SK-N-SH (cell line): ENCODE results near the gene SGSH. TPM values are rescaled to one million over a fixed set of nuclear protein-coding genes. Genes with fewer than 3 reads are reported as not detected.

Source experiments
- CTCF ChIA-PET: fragments of 300-600, 350-600 bp; formaldehyde crosslinking; extraction: SDS; loops from one replicate; lab custom pipeline; 2021; lab: Yijun Ruan, JAX
- POLR2A ChIA-PET: fragments of 350-600 bp; sonication (Branson Sonifier 250); formaldehyde crosslinking; extraction: SDS; loops from one replicate; lab custom pipeline; 2020; ENCODE audit warnings: antibody characterized with exemption, inconsistent platforms; lab: Yijun Ruan, JAX
- DNase-seq: peaks from one replicate; pipeline ENCODE4 v3.0.0; 2012
- H2AFZ ChIP-seq: fragments of 200-600 bp; sonication (generic); 2 replicates; pipeline ENCODE4 v1.8.1; 2016; ENCODE audit warnings: antibody characterized with exemption, mild to moderate bottlenecking, low read depth
- H3F3A ChIP-seq: fragments of 200-600 bp; sonication (generic); replicated peaks from 2 replicates; pipeline ENCODE3; 2016; ENCODE audit warnings: antibody characterized with exemption, mild to moderate bottlenecking; ENCODE audit not compliant: insufficient read depth
- H3K27ac ChIP-seq, 2 experiments: fragments of 200-500 bp in 1 of 2; fragments of 200-600 bp in 1 of 2; sonication (Bioruptor generic) in 1 of 2; sonication (generic), shearing (Covaris generic) in 1 of 2; 2 replicates each; pipeline versions ENCODE4 v1.5.1 to v1.6.1; 2014 to 2016; ENCODE audit warnings: low read depth in 2 of 2, inconsistent platforms in 1 of 2, low read length in 1 of 2, mild to moderate bottlenecking in 1 of 2, mixed read lengths in 1 of 2
- H3K27me3 ChIP-seq: fragments of 200-600 bp; sonication (generic), shearing (Covaris generic); 2 replicates; pipeline ENCODE4 v1.6.1; 2016; ENCODE audit warnings: mixed run types; ENCODE audit not compliant: insufficient read depth
- H3K36me3 ChIP-seq, 2 experiments: fragments of 200-500 bp in 1 of 2; fragments of 200-600 bp in 1 of 2; sonication (Bioruptor generic) in 1 of 2; sonication (generic) in 1 of 2; replicated peaks in 1 of 2; 2 replicates each; pipeline versions ENCODE3 to v1.5.1; 2014 to 2016; ENCODE audit warnings: low read length in 1 of 2, mild to moderate bottlenecking in 1 of 2; ENCODE audit not compliant: insufficient read depth in 2 of 2, control insufficient read depth in 1 of 2
- H3K4me1 ChIP-seq, 2 experiments: fragments of 200-500 bp in 1 of 2; fragments of 200-600 bp in 1 of 2; sonication (Bioruptor generic) in 1 of 2; sonication (generic), shearing (Covaris generic) in 1 of 2; 2 replicates each; pipeline versions ENCODE4 v1.5.1 to v1.6.1; 2014 to 2016; ENCODE audit warnings: low read depth in 1 of 2, low read length in 1 of 2, mixed run types in 1 of 2; ENCODE audit not compliant: insufficient read depth in 2 of 2, control insufficient read depth in 1 of 2
- H3K4me2 ChIP-seq: fragments of 200-600 bp; sonication (generic), shearing (Covaris generic); 2 replicates; pipeline ENCODE4 v1.6.1; 2017; ENCODE audit warnings: mixed run types
- H3K4me3 ChIP-seq, 2 experiments: fragments of 200-500 bp in 1 of 2; fragments of 200-600 bp in 1 of 2; sonication (Bioruptor generic) in 1 of 2; sonication (generic), shearing (Covaris generic) in 1 of 2; 2 replicates each; pipeline versions ENCODE4 v1.5.1 to v1.8.1; 2014 to 2016; ENCODE audit warnings: low read depth in 2 of 2, inconsistent platforms in 1 of 2, low read length in 1 of 2, mild to moderate bottlenecking in 1 of 2, mixed read lengths in 1 of 2, moderate library complexity in 1 of 2
- H3K79me2 ChIP-seq: fragments of 200-600 bp; sonication (generic); 2 replicates; pipeline ENCODE4 v1.8.1; 2017; ENCODE audit warnings: mild to moderate bottlenecking; ENCODE audit not compliant: insufficient read depth
- H3K9ac ChIP-seq: fragments of 200-600 bp; sonication (generic); 2 replicates; pipeline ENCODE4 v1.6.1; 2017; ENCODE audit warnings: mixed run types
- H3K9me2 ChIP-seq: fragments of 200-600 bp; sonication (generic); 2 replicates; pipeline ENCODE4 v1.6.1; 2017; ENCODE audit warnings: mixed run types
- H3K9me3 ChIP-seq: fragments of 200-600 bp; sonication (generic); 2 replicates; pipeline ENCODE4 v1.6.1; 2017; ENCODE audit warnings: mixed run types, mild to moderate bottlenecking, moderate library complexity
- H4K20me1 ChIP-seq: fragments of 200-600 bp; sonication (generic); 2 replicates; pipeline ENCODE4 v1.6.1; 2017; ENCODE audit warnings: mild to moderate bottlenecking, mixed run types; ENCODE audit not compliant: insufficient read depth
- EZH2phosphoT487 ChIP-seq: fragments of 200-600 bp; sonication (generic); IDR thresholded peaks from 2 replicates; pipeline ENCODE4 v1.6.1; 2017; ENCODE audit warnings: low read depth, mixed run types, mild to moderate bottlenecking, antibody characterized with exemption, moderate library complexity, borderline replicate concordance
- FOSL2 ChIP-seq: IDR thresholded peaks from 2 replicates; pipeline ENCODE4 v1.4.0; 2012; ENCODE audit warnings: low read depth, mild to moderate bottlenecking, moderate library complexity, borderline replicate concordance
- RAD21 ChIP-seq: IDR thresholded peaks from 2 replicates; pipeline ENCODE4 v1.6.1; 2012; ENCODE audit warnings: mild to moderate bottlenecking, low read length
- RCOR1 ChIP-seq: fragments of 150-350 bp; IDR thresholded peaks from 2 replicates; pipeline ENCODE4 v1.6.1; 2017; ENCODE audit warnings: antibody characterized with exemption, low read length
- REST ChIP-seq: IDR thresholded peaks from 2 replicates; pipeline ENCODE4 v1.6.1; 2012; ENCODE audit warnings: mild to moderate bottlenecking, low read depth, low read length, moderate library complexity
- RFX5 ChIP-seq: IDR thresholded peaks from 2 replicates; pipeline ENCODE4 v1.6.1; 2012; ENCODE audit warnings: mild to moderate bottlenecking, improper control_type of control experiment, low read length
- RXRA ChIP-seq: IDR thresholded peaks from 2 replicates; pipeline ENCODE4 v1.4.0; 2012; ENCODE audit warnings: low read depth, mild to moderate bottlenecking, borderline replicate concordance
- SIN3A ChIP-seq: IDR thresholded peaks from 2 replicates; pipeline ENCODE4 v1.6.1; 2012; ENCODE audit warnings: low read depth, mild to moderate bottlenecking, low read length, moderate library complexity, borderline replicate concordance
- USF2 ChIP-seq: fragments of 150-350 bp; IDR thresholded peaks from 2 replicates; pipeline ENCODE4 v1.6.1; 2017; ENCODE audit warnings: antibody characterized with exemption, low read length, low read depth, borderline replicate concordance
- WGBS: methylation state at CpG from one replicate; pipeline ENCODE4 v1.1.6; 2017; ENCODE audit warnings: low lambda C conversion rate; 5-methylcytosine and 5-hydroxymethylcytosine counted together
- polyA plus RNA-seq, 3 experiments: library from polyadenylated mRNA; depleted of rRNA; stranded (reverse); fragments of >200 nt; gene quantifications; 2 replicates each; pipeline ENCODE4 v1.2.3, GENCODE V29; 2012
- TF ChIP-seq, protein P1 (sequence below): fragments of 150-350 bp; IDR thresholded peaks from 2 replicates; pipeline ENCODE4 v1.6.1; 2016; ENCODE audit warnings: mild to moderate bottlenecking, low read depth, low read length

Gene SGSH
- polyA plus RNA-seq, 1 of the 3 experiments (the other 2 are of a cell fraction) = 161 TPM

- TF ChIP-seq REST (no peak), EZH2phosphoT487 (no peak), FOSL2 (no peak), RCOR1 (no peak), RAD21 (no peak), RXRA (no peak), RFX5 (no peak)
- TF ChIP-seq, protein P1, sequence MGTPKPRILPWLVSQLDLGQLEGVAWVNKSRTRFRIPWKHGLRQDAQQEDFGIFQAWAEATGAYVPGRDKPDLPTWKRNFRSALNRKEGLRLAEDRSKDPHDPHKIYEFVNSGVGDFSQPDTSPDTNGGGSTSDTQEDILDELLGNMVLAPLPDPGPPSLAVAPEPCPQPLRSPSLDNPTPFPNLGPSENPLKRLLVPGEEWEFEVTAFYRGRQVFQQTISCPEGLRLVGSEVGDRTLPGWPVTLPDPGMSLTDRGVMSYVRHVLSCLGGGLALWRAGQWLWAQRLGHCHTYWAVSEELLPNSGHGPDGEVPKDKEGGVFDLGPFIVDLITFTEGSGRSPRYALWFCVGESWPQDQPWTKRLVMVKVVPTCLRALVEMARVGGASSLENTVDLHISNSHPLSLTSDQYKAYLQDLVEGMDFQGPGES = no peak
Observed at GRCh38 chr17:80220054-80220735, at the start of gene SGSH, which contains the start of gene SLC26A11 (continued).

DNA sequence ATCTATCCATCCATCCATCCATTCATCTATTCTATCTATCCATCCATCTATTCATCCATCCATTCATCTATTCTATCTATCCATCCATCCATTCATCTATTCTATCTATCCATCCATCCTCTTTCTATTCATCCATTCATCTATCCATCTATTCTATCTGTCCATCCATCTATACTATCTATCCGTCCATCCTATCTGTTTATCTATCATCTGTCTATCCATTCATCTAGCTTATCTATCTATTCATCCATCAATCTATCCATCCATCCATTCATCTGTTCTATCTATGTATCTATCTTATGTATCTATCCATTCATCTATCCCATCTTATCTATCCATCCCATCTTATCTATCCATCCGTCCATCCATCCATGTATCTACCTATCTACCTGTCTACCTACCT, 49.3 kb upstream of the SGSH start:
- Histone ChIP-seq H3K9me3 (no peaks in the 10 kb centered on the region), H3K27me3 (no peaks in the 10 kb centered on the region), H3K9ac (no peak overlapping the region), H2AFZ (no peak overlapping the region), H3K4me2 (no peak overlapping the region), H3K4me1 (no peaks in the 10 kb centered on the region; a peak in 1 of 4 replicates), H3K36me3 (peaks cover 17 to 37% of the 10 kb centered on the region in 2 experiments), H4K20me1 (peaks cover 4% of the 10 kb centered on the region; the same call in 1 of the 2 replicates), H3K79me2 (peaks cover 8% of the 10 kb centered on the region), H3F3A (no peaks in the 10 kb centered on the region), H3K4me3 (no peak overlapping the region), H3K9me2 (no peaks in the 10 kb centered on the region), H3K27ac (no peak overlapping the region)
- no peak for DNase-seq
- POLR2A ChIA-PET = no interaction called here
- 98% methylated on average over 2 of the region's 2 CpGs for WGBS
- CTCF ChIA-PET = interaction anchor here (0.7 kb wide), 1 partner anchor 176 kb away, joined by 3 read pairs; no protein-coding TSS in a partner anchor
- TF ChIP-seq SIN3A = no peak
- TF ChIP-seq USF2 = no peak
- no peak for TF ChIP-seq FOSL2
